Measurements from ENCODE around the gene CHGA.

CHGA gene

DNA sequence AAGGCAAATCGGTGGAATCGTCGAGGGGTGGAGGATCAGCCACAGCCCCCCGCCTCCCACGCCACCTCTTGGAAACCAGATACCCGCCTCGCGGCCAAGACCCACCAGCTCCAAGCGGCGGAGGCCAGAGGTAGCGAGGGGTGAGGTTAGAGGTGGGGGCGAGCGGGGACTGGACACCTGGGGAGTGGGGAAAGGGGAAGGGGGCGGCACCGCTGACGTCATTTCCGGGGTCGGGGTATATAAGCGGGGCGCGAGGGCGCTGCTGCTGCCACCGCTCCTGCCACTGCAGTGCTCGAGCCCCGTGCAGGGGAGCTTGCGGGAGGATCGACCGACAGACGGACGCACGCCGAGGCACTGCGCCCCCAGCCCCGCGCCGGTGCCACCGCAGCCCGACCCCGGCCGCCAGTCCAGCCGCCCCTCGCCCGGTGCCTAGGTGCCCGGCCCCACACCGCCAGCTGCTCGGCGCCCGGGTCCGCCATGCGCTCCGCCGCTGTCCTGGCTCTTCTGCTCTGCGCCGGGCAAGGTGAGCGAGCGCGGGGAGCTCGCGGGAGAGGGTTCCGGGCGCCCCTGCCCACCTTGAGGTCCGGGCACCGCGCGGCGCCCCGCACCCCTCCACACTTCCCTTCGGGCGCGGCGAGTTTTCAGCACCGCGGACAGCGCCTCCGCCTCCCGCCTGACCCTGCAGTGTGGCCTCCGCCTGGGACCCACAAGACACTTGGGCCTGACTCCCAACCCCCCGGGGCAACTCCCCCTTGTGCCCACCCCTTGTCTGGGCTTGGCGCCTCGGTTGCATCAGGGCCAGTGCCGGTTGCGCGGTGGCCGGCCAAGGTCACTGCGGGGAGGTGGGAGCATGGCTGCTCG, at the start of gene CHGA:
Gene CHGA, plus strand, starts transcription at position 268 of the 861 bp plus-strand sequence. Its CDS starts 210 bp downstream, at position 478.
- DNase-seq: no peak

DNA sequence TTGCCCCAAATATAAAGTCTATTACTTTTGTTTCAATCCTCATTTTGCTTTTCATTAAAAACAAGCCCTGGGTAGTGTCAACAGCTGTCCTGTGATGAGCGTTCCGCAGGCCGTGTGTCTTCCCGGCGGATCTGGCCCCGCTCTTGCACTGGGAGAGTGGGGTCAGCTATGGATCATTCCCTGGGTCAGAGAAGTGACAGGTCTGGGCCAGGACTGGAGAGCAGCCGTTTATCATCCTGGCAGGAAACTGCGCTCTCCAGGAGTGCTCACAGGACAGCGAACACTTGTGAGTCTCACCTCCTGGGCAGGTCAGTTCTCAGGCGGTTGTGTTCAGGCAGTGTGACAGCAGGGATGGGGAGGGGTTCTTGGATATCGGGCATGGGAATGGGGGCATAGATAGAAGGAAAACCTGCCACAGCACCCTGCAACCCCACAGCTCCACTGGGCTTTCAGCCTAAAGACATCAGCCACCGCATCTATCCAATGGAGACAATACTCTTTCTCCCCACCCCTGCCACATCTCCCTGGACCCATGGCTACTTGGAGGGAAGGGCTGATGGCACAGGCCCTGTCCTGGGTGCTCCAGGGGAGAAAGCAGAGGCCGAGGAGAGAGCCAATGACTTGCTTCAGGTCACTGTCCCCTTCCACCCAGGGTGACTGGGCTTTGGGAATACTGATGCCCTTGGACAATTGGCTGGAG, 47.8 kb upstream of the CHGA start:
- no peak for DNase-seq

GRCh38 chr14:92877757-92878431, 45.1 kb upstream of the CHGA start:
- DNase-seq: no peak

DNA sequence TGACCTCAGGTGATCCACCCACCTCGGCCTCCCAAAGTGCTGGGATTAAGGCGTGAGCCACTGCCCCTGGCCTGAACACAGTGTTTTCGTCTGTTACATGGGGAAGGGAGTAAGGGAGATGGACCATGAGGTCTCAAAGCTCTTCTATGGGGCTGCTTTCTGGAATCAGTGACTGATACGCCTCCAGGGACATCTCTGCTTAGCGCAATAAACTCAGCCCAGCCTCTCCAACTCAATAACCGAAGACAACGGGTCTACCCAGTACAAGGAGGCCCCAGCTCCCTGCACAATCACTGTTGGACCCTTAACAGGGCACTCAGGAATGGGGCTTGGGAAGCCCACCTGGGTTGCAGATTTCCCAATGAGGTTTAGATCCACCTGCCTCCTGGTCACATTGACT, 42.6 kb upstream of the CHGA start:
- no peak for DNase-seq

DNA sequence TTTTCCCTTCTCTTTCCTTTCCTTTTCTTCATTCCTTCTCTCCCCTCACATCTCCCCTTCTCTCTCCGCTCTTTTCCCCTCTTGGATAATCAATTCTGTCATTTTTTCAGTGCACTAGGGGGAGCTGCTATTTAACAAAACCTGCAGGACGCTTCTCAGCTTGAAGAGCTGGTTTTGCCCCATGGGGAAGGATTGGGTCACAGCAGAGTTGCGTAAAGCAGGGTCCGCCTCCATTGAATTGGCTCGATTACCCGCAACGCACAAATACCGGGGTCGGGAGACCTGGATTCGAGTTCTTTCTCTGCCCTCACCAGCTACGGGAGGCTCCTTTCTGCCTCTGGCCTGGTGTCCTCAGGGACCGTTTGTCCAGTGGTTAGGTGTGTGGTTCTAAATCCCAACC, 42.1 kb upstream of the CHGA start:
- no peak for DNase-seq

- no peak for DNase-seq
These were observed 39.9 kb upstream of the CHGA start for GRCh38 chr14:92883066-92883465.

GRCh38 chr14:92884410-92884809, 38.5 kb upstream of the CHGA start:
- no peak for DNase-seq

DNA sequence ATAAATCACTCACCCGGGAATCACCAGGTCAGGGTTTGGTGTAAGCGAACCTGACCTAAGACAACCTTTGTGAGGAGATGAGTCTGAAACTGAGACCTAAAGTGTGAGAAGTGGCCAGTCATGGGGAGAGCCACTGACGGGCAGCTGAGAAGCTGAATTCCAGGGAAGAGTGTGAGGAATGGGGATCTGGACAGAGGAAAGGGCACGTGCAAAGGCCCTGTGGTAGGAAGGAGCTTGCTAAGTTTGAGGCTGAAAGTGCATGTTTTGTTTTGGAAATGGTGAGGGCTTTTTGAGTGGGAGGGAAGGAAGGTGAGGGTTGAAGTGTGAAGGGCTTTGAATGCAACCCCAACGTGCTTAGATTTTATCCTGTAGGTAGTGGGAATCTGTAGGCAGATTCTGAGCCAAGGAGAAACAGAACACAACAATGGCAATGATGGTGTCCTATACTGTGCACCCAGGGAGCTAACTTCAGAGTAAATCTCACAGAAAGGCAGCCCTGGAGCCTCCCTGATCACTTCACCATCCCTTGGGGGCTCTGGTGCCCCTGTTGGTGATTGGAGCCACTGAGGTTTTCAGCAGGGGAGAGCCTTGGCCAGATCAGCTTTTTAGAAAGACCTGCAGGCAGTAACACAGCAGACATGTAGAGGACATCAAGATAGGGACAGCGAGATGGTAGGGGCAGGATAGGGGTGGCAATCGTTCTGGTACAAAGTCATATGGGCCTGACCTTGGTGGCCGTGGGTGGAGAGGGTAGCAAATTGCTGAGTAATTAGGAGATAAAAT, 37.5 kb upstream of the CHGA start:
- no peak for DNase-seq

GRCh38 chr14:92886337-92886736, 36.6 kb upstream of the CHGA start:
- DNase-seq: no peak

- no peak for DNase-seq
These were observed 35.8 kb upstream of the CHGA start for GRCh38 chr14:92887157-92887556.

DNA sequence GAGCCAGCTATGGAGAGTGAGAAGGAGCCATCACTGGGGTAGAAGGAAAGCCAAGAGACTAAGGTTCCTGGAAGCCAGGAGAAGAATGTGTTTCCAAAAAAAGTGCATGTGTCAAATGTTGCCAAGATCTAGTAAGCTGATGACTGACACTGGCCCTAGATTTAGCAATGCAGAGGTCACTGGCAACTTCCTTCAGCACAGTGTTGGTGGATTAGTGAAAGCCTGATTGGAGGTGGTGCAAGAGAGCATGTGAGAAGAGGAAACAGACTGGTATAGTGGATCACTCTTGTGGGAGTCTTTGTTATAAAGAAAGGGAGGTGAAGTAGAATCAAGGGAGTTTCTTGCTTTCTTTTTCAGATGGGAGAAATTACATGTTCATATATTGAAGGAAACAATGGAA, 34.1 kb upstream of the CHGA start:
- no peak for DNase-seq

- DNase-seq: no peak
These were observed 31.9 kb upstream of the CHGA start for GRCh38 chr14:92890830-92891588.

DNA sequence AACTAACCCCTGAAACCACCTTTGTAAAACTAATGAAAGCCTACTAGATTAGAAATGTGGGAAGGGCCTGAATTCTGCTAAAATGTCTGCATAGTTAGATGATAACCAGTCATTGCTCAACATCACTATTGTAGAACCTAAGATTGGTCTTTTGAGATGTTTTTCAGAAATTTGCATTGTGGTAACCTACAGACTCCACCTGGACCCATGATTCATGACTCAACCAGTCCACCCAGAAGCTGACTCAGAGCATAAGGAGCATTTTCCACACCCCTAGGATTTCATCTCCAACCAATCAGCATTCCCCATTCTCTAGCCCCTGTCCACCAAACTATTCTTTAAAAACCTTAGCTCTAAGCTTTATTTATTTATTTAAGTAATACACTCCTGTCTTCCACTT, 30.4 kb upstream of the CHGA start:
- no peak for DNase-seq

GRCh38 chr14:92895352-92895878, 27.5 kb upstream of the CHGA start:
- no peak for DNase-seq

DNA sequence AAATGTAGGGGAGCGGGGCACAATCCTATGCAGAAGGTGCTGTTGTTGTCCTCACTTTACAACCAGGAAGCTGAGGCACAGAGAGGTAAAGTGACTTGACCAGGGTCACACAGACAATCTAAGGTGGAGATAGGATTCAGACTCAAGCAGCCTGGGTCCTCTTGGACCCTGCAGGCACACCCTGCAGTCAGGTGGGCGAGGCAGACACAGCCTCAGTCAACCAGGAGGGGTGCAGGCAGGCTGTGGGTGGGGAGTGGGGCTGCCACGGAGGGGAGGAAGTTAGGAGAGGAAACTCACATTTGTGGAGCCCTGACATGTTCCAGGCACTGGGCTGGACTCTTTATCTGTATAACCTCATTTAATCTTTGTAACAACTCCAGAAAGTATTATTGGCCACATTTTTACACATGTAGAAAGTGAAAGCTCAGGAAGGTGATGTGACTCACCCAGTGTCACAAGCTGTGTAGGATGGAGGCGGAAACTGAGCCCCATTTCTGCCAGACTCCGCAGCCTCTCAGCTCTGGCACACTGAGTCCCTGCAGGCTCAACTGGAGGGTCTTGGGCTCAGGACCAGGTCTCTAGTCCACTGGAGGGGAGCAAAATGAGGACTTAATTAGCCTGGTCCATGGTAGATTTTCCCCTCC, 24.9 kb upstream of the CHGA start:
- DNase-seq: no peak

DNA sequence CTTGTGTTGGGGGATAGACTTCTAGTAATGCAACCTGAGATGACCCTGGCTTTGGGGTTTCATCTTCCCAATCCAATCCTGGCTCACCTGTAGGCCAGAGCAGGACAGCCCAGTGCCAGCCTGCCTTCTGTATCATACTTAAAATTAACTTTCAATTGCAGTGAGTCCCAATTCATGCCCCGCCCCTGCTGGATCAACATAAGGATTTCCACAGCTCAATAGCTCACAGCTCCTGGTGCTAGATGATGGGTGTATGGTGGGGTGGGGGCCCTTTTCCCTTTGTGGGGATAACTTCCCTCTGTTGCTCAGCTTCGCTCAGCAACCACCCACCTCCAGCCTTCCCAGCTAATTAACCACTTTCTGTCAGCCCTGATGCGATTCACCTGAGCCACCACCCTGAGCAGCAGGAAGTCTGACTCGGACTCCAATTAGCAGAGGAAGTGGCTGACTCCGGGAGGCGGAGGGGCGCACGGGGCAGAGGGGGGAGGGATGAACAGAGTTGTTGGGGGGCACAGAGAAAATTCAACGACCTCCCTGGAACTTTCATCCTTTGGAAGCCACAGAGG, 24.3 kb upstream of the CHGA start:
- DNase-seq: no peak

- no peak for DNase-seq
These were observed 22.3 kb upstream of the CHGA start for GRCh38 chr14:92900660-92901059.

- no peak for DNase-seq
These were observed 20.8 kb upstream of the CHGA start for GRCh38 chr14:92902191-92902590.

- DNase-seq: no peak
These were observed 20.2 kb upstream of the CHGA start for GRCh38 chr14:92902726-92903125.

- no peak for DNase-seq
These were observed 19.6 kb upstream of the CHGA start for GRCh38 chr14:92903359-92903758.

DNA sequence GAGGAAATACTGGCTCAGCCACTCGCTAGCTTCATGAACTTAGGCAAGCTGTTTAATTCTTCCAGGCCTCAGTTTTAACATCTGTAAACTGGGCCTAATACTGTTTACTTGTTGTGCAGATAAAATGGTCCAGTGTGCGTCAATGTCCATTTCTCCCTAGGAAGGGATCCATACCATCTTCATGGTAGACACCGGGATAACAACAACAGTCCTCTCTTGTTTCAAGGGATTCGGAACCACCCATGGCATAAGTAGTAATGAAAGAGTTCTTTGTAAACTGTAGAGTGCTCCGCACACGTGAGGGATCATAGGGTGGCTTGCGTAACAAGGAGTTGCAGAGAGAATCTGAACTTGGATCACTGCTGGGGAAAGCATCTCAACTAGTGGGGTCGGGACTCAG, 17.3 kb upstream of the CHGA start:
- no peak for DNase-seq

Data from NCI-H2029 treated with DMSO at 0.1 percent for 48 hours (cell line).